Aorta (tissue), 5 donors: ENCODE results near the gene PHKA2. TPM values are rescaled to one million over a fixed set of nuclear protein-coding genes. Genes with fewer than 3 reads are reported as not detected.

Source experiments
- ATAC-seq: fragments of 200-7000 bp; cut with Tn5 transposase; one replicate; pipeline ENCODE4 v1.9.1; 2022; ENCODE audit warnings: moderate library complexity; ENCODE audit not compliant: low FRiP score
- DNase-seq, 2 donors: peaks; one replicate each; pipeline ENCODE4 v3.0.0-alpha.2; 2020
- H3K27ac ChIP-seq, 2 donors: one replicate each; pipeline ENCODE4 v1.5.1; 2013; ENCODE audit warnings: low read length in 2 of 2, mild to moderate bottlenecking in 2 of 2, moderate library complexity in 2 of 2, control low read depth in 1 of 2, inconsistent platforms in 1 of 2, low read depth in 1 of 2
- H3K27me3 ChIP-seq, 2 donors: one replicate each; pipeline ENCODE4 v1.6.1; 2013; ENCODE audit warnings: control low read depth in 1 of 2, low read length in 1 of 2, mild to moderate bottlenecking in 1 of 2, moderate library complexity in 1 of 2; ENCODE audit not compliant: insufficient read depth in 2 of 2, control insufficient read depth in 1 of 2
- H3K36me3 ChIP-seq, 2 donors: one replicate each; pipeline ENCODE4 v1.6.1; 2013; ENCODE audit warnings: control low read depth in 1 of 2, low read length in 1 of 2, mild to moderate bottlenecking in 1 of 2; ENCODE audit not compliant: insufficient read depth in 2 of 2, control insufficient read depth in 1 of 2
- H3K4me1 ChIP-seq, 2 donors: one replicate each; pipeline ENCODE4 v1.6.1; 2013; ENCODE audit warnings: low read length in 2 of 2, control low read depth in 1 of 2, mild to moderate bottlenecking in 1 of 2, moderate library complexity in 1 of 2; ENCODE audit not compliant: insufficient read depth in 2 of 2, control insufficient read depth in 1 of 2
- H3K4me3 ChIP-seq, 2 donors: one replicate each; pipeline ENCODE4 v1.5.1; 2013; ENCODE audit warnings: low read length in 2 of 2, control low read depth in 1 of 2, mild to moderate bottlenecking in 1 of 2
- H3K9me3 ChIP-seq: one replicate; pipeline ENCODE4 v1.6.1; 2013; ENCODE audit warnings: mild to moderate bottlenecking, low read length; ENCODE audit not compliant: control insufficient read depth
- WGBS, 2 donors: extraction: QIAGEN DNeasy Blood & Tissue Kit; methylation state at CpG; one replicate each; pipeline ENCODE4 v1.1.7; 2013; 5-methylcytosine and 5-hydroxymethylcytosine counted together
- intact Hi-C, 2 donors: fragments of 100-400 bp; cut with DNase I; formaldehyde crosslinking; loops; one replicate each; pipeline versions ENCODE4 v1.14.2 to v1.15.0; 2022
- polyA plus RNA-seq, 2 donors: library from polyadenylated mRNA; stranded (reverse); fragments of 200-250 nt; gene quantifications; one replicate each; pipeline ENCODE4 v1.2.3, GENCODE V29; 2013
- total RNA-seq, 2 donors: library from RNA; stranded (reverse); fragmentation: NEBNext Ultra II Directional; extraction: Animal tissue kit (Norgen Biotek cat#: 25700); gene quantifications; one replicate each; pipeline ENCODE4 v1.2.1, GENCODE V29; 2021
- donor health status: healthy with polysubstance abuse.
- donor health status: Bipolar disorder and iron deficiency.
- donor health status: DM: no; HTN: no; CAD: no.
- donor health status: DM: no; HTN: no; CAD: no.
- donor health status: DM: yes; HTN: yes; CAD: no.

PHKA2 gene
- total and polyA plus RNA-seq, 4 donors: 1.5 to 45.6 (median 27.9) TPM

GRCh38 chrX:18946611-18947010 lies 37.3 kb downstream of the PHKA2 start:
- no peak for DNase-seq
- ATAC-seq: no peak
- H3K36me3 ChIP-seq: no peaks in the 10 kb centered on the region

GRCh38 chrX:18946157-18946556 lies 37.8 kb downstream of the PHKA2 start:
- Histone ChIP-seq H3K4me3 (no peak overlapping the region), H3K27ac (no peak overlapping the region), H3K4me1 (no peaks in the 10 kb centered on the region), H3K9me3 (no peaks in the 10 kb centered on the region), H3K36me3 (no peaks in the 10 kb centered on the region), H3K27me3 (no peaks in the 10 kb centered on the region)
- no peak for DNase-seq
- 91 to 94% methylated on average over 6 of the region's 6 CpGs for WGBS, 2 donors
- no peak for ATAC-seq
- intact Hi-C loops: no loop called here

More at GRCh38 chrX:18946611-18947010, 37.3 kb downstream of the PHKA2 start:
- 84 to 90% methylated on average over 4 of the region's 4 CpGs for WGBS, 2 donors
- Histone ChIP-seq H3K4me1 (no peaks in the 10 kb centered on the region), H3K9me3 (no peaks in the 10 kb centered on the region), H3K4me3 (no peak overlapping the region), H3K27ac (no peak overlapping the region), H3K27me3 (no peaks in the 10 kb centered on the region)
- intact Hi-C loops: no loop called here

- intact Hi-C loops: no loop called here
- Histone ChIP-seq H3K9me3 (no peaks in the 10 kb centered on the region), H3K27ac (no peak overlapping the region), H3K4me1 (no peaks in the 10 kb centered on the region), H3K4me3 (no peak overlapping the region), H3K27me3 (no peaks in the 10 kb centered on the region), H3K36me3 (no peaks in the 10 kb centered on the region)
- DNase-seq: no peak
- no peak for ATAC-seq
- 15 to 31% methylated on average over 2 of the region's 2 CpGs for WGBS, 2 donors
Measured at GRCh38 chrX:18945483-18945882, 38.4 kb downstream of the PHKA2 start.

GRCh38 chrX:18944482-18944881 lies 39.4 kb downstream of the PHKA2 start:
- H3K4me3 ChIP-seq: no peak overlapping the region
- intact Hi-C loops: no loop called here
- WGBS, 2 donors: 25 to 34% methylated on average over 4 of the region's 4 CpGs
- H3K36me3 ChIP-seq: no peaks in the 10 kb centered on the region
- ATAC-seq (no peak), DNase-seq (no peak)
- no peaks in the 10 kb centered on the region for H3K9me3 ChIP-seq
- peak overlapping the region in 1 of 2 donors; percentile 44 for H3K27ac ChIP-seq
- H3K4me1 ChIP-seq: no peaks in the 10 kb centered on the region
- no peaks in the 10 kb centered on the region for H3K27me3 ChIP-seq

GRCh38 chrX:18941896-18942295 lies 42.0 kb downstream of the PHKA2 start:
- Histone ChIP-seq H3K27me3 (no peaks in the 10 kb centered on the region), H3K4me1 (no peaks in the 10 kb centered on the region), H3K27ac (peak overlapping the region in 1 of 2 donors; percentile 3), H3K4me3 (no peak overlapping the region), H3K9me3 (no peaks in the 10 kb centered on the region), H3K36me3 (no peaks in the 10 kb centered on the region)
- intact Hi-C loops: no loop called here
- 70 to 99% methylated on average over 2 of the region's 2 CpGs for WGBS, 2 donors
- no peak for ATAC-seq
- no peak for DNase-seq

- WGBS, 2 donors: 17 to 18% methylated on average over 3 of the region's 3 CpGs
- ATAC-seq: no peak
- no peak overlapping the region for H3K27ac ChIP-seq
- intact Hi-C loops: no loop called here
- H3K36me3 ChIP-seq: no peaks in the 10 kb centered on the region
- DNase-seq: no peak
- H3K27me3 ChIP-seq: no peaks in the 10 kb centered on the region
- no peaks in the 10 kb centered on the region for H3K9me3 ChIP-seq
- no peak overlapping the region for H3K4me3 ChIP-seq
- no peaks in the 10 kb centered on the region for H3K4me1 ChIP-seq
Measured at GRCh38 chrX:18938710-18939109, 45.2 kb downstream of the PHKA2 start.

GRCh38 chrX:18937173-18937572 lies 46.7 kb downstream of the PHKA2 start:
- intact Hi-C loops: no loop called here
- ATAC-seq (no peak), DNase-seq (no peak)
- Histone ChIP-seq H3K4me1 (no peaks in the 10 kb centered on the region), H3K36me3 (no peaks in the 10 kb centered on the region), H3K27me3 (no peaks in the 10 kb centered on the region), H3K4me3 (no peak overlapping the region), H3K27ac (no peak overlapping the region), H3K9me3 (no peaks in the 10 kb centered on the region)
- 82 to 97% methylated on average over 5 of the region's 5 CpGs for WGBS, 2 donors

- 89 to 94% methylated on average over 10 of the region's 10 CpGs for WGBS, 2 donors
- Histone ChIP-seq H3K27ac (no peak overlapping the region), H3K9me3 (no peaks in the 10 kb centered on the region), H3K4me3 (no peak overlapping the region), H3K4me1 (no peaks in the 10 kb centered on the region), H3K27me3 (no peaks in the 10 kb centered on the region), H3K36me3 (no peaks in the 10 kb centered on the region)
- ATAC-seq (no peak), DNase-seq (no peak)
- intact Hi-C loops: no loop called here
Measured at GRCh38 chrX:18935893-18936292, 48.0 kb downstream of the PHKA2 start.

GRCh38 chrX:18934708-18935107 lies 49.2 kb downstream of the PHKA2 start:
- Histone ChIP-seq H3K36me3 (no peaks in the 10 kb centered on the region), H3K27ac (no peak overlapping the region)

More at GRCh38 chrX:18934708-18935107, 49.2 kb downstream of the PHKA2 start:
- no peak for DNase-seq
- no peaks in the 10 kb centered on the region for H3K9me3 ChIP-seq
- 78 to 93% methylated on average over 3 of the region's 3 CpGs for WGBS, 2 donors
- H3K4me1 ChIP-seq: no peaks in the 10 kb centered on the region
- H3K4me3 ChIP-seq: no peak overlapping the region
- peak; percentile 33 for ATAC-seq
- no peaks in the 10 kb centered on the region for H3K27me3 ChIP-seq
- intact Hi-C loops: loop anchor here (5.0 kb wide), 1 partner anchor 403 kb away; no protein-coding TSS in a partner anchor
